ENCODE data around the gene BMPR1A.
"Not testable (repeated sequence)": the region's sequence is repeated elsewhere in the genome, so short reads cannot be mapped to it uniquely, and the experiment has no call there.

BMPR1A gene

GRCh38 chr10:86969421-86970041 is 213.1 kb downstream of the BMPR1A start:
- DNase-seq (ENCODE audit: low read depth), result no peak

GRCh38 chr10:86970162-86970981 is 214.0 kb downstream of the BMPR1A start:
- no peak for DNase-seq (ENCODE audit: low read depth)

DNA sequence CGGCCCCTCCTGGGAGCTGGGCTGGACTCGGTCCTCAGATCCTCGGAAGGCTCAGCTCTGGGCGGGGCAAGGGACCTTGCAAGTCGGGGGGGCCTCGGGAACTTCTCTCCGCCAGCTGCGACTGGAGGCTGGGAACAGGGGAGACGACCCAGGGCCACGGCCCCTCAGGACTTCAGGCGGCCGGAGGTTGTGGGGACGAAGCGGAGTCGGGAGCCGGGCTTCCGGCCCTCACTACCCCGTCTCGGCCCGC is 214.5 kb downstream of the BMPR1A start:
- DNase-seq (ENCODE audit: low read depth), result no peak

GRCh38 chr10:86971232-86971991 is 215.0 kb downstream of the BMPR1A start:
- DNase-seq (ENCODE audit: low read depth), result no peak

DNA sequence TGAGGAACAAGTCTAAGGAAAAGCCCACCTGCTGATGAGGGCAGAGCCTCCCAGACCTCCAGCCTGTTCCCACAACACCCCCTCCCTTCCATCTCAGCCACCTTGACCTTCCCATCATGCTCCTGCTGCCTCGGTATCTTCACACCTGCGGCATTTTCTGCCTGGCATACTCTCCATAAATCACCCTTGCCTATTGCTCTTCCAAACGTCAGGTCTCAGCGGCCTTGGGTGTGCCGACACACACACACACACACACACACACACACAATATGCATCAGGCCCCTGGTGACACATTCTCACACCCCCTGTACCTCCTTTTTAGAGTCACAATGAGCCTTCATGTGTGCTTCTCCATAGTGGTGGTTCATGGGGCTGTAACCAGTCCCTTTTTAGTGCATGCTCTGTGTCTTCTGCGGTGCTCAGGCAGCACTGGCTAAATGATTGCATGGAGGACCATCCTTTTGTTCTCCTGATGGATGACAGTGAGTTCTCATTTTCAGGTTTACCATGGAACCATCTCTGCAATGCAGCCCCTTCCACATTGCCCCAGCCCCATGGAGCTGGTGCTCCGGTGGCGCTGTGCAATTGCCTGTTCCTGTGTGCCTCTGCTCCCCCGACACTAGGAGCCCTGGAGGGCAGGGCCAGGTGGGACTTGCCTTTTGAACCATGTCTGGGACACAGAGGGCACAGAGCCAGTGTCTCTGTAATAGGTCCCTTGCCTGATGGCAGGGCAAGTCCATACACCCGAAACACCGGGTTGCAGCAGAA is 216.4 kb downstream of the BMPR1A start:
- DNase-seq (ENCODE audit: low read depth), result no peak

DNA sequence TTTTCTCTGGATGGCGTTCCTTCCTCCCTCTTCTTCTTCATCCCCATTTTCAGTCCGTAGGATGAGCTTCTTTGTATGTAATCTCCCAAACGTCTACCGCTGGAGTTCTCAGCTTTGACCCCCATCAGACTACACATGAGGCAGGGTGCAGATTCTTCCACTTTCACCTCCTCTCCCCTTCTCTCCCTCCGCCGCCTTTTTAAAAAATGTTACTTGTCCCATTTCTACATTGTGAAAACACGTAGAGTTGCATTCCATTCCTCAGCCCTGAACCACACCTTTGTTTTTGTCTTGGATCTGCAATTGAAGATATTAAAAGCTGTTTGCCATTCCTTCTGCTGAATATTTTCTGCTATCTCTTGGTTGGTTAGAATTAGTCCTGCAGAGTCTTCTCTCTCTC is 218.1 kb downstream of the BMPR1A start:
- no peak for DNase-seq (ENCODE audit: low read depth)

DNA sequence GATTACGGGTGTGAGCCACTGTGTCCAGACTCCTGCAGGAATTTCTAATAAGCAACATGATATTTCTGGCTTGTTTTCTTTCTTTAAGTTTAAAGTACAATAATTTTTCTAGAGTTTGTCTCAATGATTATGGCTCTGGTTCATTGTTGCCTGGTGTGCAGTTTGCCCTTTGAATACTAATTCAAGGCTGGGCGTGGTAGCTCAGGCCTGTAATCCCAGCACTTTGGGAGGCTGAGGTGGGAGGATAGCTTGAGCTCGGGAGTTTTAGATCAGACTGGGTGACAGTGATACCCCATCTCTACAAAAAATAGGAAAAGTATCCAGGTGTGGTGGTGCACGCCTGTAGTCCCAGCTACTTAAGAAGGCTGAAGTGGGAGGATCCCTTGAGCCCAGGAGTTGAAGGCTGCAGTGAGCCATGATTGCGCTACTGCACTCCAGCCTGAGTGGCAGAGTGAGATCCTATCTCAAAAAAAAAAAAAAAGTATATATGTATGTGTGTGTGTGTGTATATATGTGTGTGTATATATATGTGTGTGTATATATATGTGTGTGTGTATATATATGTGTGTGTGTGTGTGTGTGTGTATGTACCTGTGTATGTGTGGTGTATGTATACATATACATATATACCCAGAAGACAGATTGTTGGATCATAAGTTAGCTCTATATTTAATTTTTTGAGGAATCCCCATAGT is 220.1 kb downstream of the BMPR1A start:
- no peak for DNase-seq (ENCODE audit: low read depth)

DNA sequence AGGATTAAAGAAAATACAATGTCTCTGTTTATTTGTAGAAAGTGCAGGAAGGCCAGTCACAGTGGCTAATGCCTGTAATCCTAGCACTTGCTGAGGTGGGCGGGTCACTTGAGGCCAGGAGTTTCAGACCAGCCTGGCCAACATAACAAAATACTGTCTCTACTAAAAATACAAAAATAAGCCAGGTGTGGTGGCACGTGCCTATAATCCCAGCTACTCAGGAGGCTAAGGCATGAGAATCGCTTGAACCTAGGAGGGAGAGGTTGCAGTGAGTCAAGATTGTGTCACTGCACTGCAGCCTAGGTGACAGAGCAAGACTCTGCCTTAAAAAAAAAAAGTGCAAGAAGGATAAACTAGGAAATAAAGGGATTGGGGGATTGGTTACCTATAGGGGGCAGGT is 222.0 kb downstream of the BMPR1A start:
- DNase-seq (ENCODE audit: low read depth), result not testable (repeated sequence)

DNA sequence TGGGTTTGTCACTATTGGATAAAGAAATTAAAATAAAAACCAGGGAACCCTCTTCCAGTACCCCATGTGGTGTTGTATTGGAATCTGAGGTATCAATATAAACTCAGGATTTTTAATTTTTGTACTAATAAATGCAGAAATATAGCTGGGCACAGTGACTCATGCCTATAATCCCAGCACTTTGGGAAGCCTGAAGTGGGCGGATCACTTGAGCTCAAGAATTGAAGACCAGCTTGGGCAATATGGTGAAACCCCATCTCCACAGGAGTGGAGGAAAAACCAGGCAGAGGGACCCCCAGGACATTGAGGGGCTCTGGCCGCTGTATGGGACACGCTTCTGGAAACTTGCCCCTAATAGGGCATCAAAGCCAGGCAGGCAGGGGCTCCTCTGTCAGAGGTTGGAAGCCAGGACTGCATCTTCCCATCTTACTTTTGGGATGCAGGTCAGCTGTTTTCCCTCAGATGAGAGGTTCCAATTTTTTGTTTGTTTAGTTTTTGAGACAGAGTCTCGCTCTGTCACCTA is 222.9 kb downstream of the BMPR1A start:
- DNase-seq (ENCODE audit: low read depth), result no peak

DNA sequence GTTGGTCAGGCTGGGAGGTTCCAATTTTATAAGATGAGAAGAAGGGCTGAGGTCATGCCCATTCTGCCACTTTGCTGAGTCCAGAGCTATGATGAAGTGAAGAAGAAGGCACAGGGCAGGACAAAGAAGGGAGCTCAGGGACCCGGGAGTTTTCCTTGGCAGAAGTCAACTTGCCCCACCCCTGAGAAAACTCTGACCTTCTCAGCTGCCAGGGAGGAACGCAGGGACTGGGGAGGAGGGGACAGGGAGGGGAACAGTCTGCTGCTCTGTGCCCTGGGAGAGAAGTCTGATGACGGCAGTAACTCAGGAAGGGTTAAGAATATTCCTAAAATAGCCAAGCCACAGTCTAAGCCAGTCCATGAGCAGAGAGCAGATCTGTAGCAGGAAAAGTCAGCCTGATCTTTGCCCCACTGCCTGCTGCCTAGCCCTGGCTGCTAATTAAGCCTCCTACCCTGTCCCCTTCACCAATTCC is 223.6 kb downstream of the BMPR1A start:
- DNase-seq (ENCODE audit: low read depth), result no peak

DNA sequence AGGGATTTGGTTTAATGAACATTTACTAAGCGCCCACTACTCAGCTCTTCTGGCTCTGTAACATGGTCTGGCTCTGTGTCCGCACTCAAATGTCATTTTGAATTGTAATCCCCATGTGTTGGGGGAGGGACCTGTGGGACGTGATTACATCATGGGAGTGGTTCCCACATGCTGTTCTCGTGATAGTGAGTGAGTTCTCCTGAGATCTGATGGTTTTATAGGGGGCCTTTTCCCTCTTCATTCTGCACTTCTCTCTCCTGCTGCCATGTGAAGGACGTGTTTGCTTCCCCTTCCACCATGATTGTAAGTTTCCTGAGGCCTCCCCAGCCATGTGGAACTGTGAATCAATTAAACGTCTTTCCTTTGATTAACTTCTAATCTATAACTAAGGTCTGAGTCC is 224.6 kb downstream of the BMPR1A start:
- DNase-seq (ENCODE audit: low read depth), result not testable (repeated sequence)

DNA sequence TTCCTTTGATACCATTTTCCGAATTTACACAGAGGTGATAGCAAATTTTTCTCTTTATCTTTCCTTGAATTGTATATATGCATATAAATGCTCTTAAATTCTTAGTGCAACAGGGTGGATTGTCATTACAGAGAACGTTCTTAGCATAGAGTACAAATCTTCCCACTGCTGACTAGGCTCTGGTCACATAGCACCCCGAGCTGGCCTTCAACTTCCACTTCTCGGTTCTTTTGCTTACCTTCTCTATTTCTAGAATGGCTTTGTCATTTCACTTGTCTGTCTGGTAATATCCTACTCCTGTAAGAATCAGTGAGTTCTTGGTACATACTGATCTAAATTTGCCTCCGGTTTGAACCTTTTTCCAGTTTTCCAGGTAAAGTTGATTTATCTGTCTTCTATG is 225.3 kb downstream of the BMPR1A start:
- no peak for DNase-seq (ENCODE audit: low read depth)
